PFSK-1 (cell line): ENCODE results near the gene RNF130.

Source experiments
- POLR2AphosphoS5 ChIP-seq: IDR thresholded peaks from 2 replicates; pipeline ENCODE4 v1.6.1; 2012; ENCODE audit warnings: low read depth, mild to moderate bottlenecking, control low read depth, low read length, moderate library complexity
- REST ChIP-seq, 2 experiments: IDR thresholded peaks; 2 replicates each; pipeline versions ENCODE4 v1.6.1 to v1.8.0; 2011 to 2012; ENCODE audit warnings: low read depth in 2 of 2, low read length in 2 of 2, control low read depth in 1 of 2, inconsistent platforms in 1 of 2, mild to moderate bottlenecking in 1 of 2, moderate library complexity in 1 of 2; ENCODE audit not compliant: insufficient read depth in 1 of 2
- SIN3A ChIP-seq: IDR thresholded peaks from 2 replicates; pipeline ENCODE4 v1.6.1; 2012; ENCODE audit warnings: mild to moderate bottlenecking, low read length, moderate library complexity, borderline replicate concordance; ENCODE audit not compliant: insufficient read depth
- TAF1 ChIP-seq: IDR thresholded peaks from 2 replicates; pipeline ENCODE4 v1.6.1; 2012; ENCODE audit warnings: low read length, control low read depth, borderline replicate concordance; ENCODE audit not compliant: insufficient read depth

- TF ChIP-seq TAF1 (no peak), SIN3A (no peak), POLR2AphosphoS5 (no peak), REST (IDR thresholded peaks at IDR 0.05; ENCODE audit: insufficient read depth in 1 of 2, low read depth in 2 of 2, low read length in 2 of 2) (no peak)
Observed at GRCh38 chr5:180047667-180048066, 23.9 kb downstream of the RNF130 start.
